HG03469 (cell line): Measurements from ENCODE around the gene ADGRF5.
"Not testable (repeated sequence)": the region's sequence is repeated elsewhere in the genome, so short reads cannot be mapped to it uniquely, and the experiment has no call there.

Experiments used
- ATAC-seq: cut with Tn5 transposase; IDR thresholded peaks from one replicate; pipeline ENCODE4 v1.9.1; 2021; ENCODE audit warnings: mild to moderate bottlenecking, moderate library complexity, moderate number of reproducible peaks; ENCODE audit not compliant: unreplicated experiment

ADGRF5 gene

DNA sequence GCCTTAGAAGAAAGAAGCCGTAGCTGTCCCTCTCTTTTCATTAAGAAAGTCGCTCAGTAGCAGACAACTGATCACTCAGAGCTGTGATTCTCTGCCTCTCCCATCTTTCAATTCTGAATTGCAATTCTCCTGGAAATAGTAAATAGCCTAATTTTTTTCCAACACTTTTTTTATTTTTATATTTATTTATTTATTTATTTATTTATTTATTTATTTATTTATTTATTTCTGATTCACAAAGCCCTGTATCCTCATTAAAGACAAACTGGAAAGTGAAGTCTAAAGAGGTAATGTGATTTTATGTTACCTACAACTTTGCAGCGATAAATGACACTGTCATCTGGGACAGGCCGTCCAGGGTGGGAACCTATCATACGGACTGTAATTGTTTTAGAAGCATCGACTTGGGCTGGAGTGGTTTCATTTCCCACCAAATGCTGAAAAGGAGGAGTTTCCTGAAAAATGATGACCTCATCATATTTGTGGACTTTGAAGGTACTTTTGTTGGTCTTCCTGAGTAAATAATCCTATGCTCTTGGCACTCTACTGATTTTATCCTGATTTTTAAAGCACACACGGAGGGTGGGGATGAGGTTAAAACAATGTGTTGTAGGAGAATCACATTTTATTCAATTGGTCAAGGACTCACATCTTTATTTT, 87.4 kb downstream of the ADGRF5 start:
- ATAC-seq: not testable (repeated sequence)

DNA sequence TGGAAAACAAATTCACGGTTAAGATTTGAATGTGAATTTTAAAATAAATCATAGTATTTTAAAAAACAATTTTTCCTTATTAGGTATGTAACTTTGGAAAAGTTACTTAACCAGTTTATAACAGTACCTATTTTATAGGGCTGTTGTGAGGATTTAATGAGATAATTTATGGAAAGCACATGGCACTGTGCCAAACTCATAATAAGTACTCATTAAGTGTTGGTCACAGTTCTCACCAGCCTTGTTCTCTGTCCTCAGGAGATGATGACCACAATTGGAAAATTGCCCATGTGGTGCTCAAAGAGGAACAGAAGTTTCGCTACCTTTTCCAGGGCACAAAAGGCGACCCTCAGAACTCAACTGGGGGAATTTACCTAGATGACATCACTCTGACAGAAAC, 88.9 kb downstream of the ADGRF5 start:
- no peak for ATAC-seq

DNA sequence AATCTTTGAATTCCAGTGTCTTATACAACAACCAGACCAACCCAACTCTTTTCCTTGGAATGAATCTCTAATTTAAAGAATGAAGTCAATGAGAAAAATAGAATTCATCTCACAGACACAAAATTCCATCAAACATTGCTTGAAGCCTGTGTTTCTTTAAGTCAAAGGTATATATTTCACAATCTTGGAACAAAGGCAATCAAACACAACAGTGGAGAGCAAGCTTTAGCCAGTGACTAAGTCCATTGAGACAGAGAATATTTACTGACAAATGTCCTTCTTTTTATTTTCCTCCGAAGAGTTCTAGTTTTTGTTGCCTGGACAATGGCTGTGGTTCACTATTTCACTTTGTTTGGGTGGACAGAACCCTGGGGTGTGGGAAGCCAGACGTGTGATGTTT, 92.8 kb downstream of the ADGRF5 start:
- ATAC-seq: no peak

DNA sequence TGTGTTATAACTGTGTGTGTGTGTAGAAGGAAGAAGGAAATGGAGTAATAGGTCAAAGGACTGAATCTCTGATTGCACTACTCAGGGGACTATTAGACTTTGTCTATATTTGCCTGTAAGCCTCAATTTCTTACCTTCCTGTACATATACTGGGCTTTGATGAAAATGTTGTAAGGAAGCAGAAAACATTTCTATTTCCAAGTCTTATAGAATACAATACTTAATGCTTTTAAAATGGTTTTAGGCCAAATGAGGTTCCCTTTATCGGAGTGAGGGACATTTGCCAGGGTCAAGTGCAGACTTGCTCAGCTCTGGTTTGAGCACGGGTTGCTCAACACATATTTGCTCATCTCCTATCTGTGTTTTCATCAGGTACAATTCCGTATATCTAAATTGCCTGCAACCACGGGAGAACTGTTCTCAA, 100.3 kb downstream of the ADGRF5 start:
- ATAC-seq: no peak

DNA sequence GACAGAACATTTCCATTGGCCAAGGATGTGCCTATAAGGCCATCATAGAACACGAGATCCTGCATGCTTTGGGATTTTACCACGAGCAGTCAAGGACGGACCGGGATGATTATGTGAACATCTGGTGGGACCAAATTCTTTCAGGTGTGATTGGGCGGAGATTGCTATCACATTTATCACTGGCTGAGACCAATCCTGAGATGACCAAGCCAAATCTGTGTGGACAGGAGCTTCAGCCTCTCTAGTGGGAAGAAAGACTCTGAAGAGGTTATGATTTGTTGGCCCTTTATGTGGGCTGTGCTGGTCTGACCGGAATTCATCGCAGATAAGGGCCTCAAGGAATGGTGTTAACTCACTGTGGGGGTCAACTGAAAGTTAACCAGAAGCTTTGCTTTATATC, 102.2 kb downstream of the ADGRF5 start:
- ATAC-seq: no peak

DNA sequence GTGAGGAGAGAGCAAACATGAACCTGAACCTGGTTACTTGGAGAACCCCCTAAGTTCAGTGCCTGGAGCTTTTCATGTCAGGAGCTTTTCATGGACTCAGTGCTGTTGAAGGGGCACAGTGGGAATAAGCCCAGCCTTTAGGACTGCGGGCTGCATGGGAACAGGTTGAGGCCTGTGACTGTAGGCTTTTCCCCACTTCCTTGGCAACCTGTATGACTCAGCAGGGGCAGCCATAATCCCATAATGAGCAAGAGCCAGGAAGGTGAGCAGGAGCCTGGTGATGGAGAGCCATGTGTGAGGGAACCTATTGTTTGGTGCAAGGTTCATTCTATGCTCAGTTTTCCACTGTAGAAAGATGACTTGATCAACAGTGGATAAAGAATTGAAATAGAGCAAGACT, 105.1 kb downstream of the ADGRF5 start:
- no peak for ATAC-seq

DNA sequence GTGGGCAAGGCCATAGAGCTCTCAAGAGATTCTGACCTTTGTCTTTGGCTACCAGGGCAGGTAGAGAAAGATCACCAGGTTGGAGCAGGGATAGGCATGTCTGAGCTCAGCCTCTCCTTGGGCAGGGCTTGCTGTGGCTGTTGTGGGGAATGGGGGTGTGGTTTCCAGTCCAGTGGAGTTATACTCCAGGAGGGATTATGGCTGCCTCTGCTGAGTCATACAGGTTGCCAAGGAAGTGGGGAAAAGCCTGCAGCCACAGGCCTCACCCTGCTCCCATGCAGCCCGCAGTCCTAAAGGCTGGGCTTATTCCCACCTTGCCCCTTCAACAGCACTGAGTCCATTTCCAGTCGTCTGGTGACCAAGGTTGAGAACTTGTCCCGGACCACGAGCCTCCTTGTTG, 106.6 kb downstream of the ADGRF5 start:
- ATAC-seq: no peak

DNA sequence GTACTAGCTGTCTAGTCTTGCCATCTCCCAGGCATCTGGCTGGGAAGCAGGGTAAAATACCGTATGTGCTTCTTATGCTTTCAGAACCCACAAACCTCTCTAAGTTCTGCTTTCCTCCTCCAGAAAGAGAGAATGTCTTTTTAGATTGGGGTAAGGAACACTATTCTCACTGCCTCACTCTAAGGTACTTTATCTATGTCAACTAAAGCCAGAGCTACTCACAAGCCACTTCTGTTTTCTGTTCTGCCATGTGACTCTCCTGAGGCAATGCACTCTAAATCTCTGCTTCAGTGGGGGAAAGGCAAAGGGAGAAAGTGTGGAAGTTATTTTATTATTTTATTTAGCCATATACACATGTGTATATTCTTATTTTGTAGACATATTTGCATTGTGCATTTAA, 112.9 kb downstream of the ADGRF5 start:
- no peak for ATAC-seq
